Measurements from ENCODE around the gene GABRR2.

GABRR2 gene

GRCh38 chr6:89290401-89291155, 24.5 kb downstream of the GABRR2 start:
- no peak for DNase-seq

GRCh38 chr6:89289710-89290109, 25.4 kb downstream of the GABRR2 start:
- no peak for DNase-seq

GRCh38 chr6:89287351-89288028, 27.6 kb downstream of the GABRR2 start:
- no peak for DNase-seq

GRCh38 chr6:89286516-89286915, 28.6 kb downstream of the GABRR2 start:
- no peak for DNase-seq

GRCh38 chr6:89284963-89285735, 29.9 kb downstream of the GABRR2 start:
- no peak for DNase-seq

GRCh38 chr6:89284081-89284480, 31.0 kb downstream of the GABRR2 start:
- no peak for DNase-seq

GRCh38 chr6:89282749-89283148, 32.4 kb downstream of the GABRR2 start:
- DNase-seq, result no peak

- peak; percentile 42 for DNase-seq
Measured at GRCh38 chr6:89281779-89282246, 33.3 kb downstream of the GABRR2 start.

GRCh38 chr6:89278956-89279355, 36.1 kb downstream of the GABRR2 start:
- DNase-seq, result no peak

GRCh38 chr6:89275900-89276299, 39.2 kb downstream of the GABRR2 start:
- no peak for DNase-seq

- DNase-seq, result no peak
Measured at GRCh38 chr6:89273816-89274215, 41.3 kb downstream of the GABRR2 start.

- no peak for DNase-seq
Measured at GRCh38 chr6:89272596-89272995, 42.5 kb downstream of the GABRR2 start.

GRCh38 chr6:89270951-89271721, 44.0 kb downstream of the GABRR2 start:
- DNase-seq, result no peak

GRCh38 chr6:89269981-89270380, 45.1 kb downstream of the GABRR2 start:
- DNase-seq, result no peak

GRCh38 chr6:89269252-89269651, 45.8 kb downstream of the GABRR2 start:
- DNase-seq, result no peak

- no peak for DNase-seq
Measured at GRCh38 chr6:89268776-89269175, 46.3 kb downstream of the GABRR2 start.

GRCh38 chr6:89267918-89268317, 47.2 kb downstream of the GABRR2 start:
- DNase-seq, result no peak

GRCh38 chr6:89264296-89264695, 50.8 kb downstream of the GABRR2 start:
- DNase-seq, result no peak

GRCh38 chr6:89260832-89261231, 54.3 kb downstream of the GABRR2 start:
- DNase-seq, result no peak

GRCh38 chr6:89260310-89260709, 54.8 kb downstream of the GABRR2 start:
- DNase-seq, result no peak

GRCh38 chr6:89258912-89259311, 56.2 kb downstream of the GABRR2 start:
- no peak for DNase-seq

- DNase-seq, result no peak
Measured at GRCh38 chr6:89257781-89258180, 57.3 kb downstream of the GABRR2 start.

- no peak for DNase-seq
Measured at GRCh38 chr6:89257346-89257745, 57.8 kb downstream of the GABRR2 start.
